SHP77 treated with DMSO at 0.1 percent for 48 hours (cell line): ENCODE data around the gene LONP2.
"Not testable (repeated sequence)": the region's sequence is repeated elsewhere in the genome, so short reads cannot be mapped to it uniquely, and the experiment has no call there.

Source experiments
- DNase-seq: peaks from one replicate; lab custom pipeline; 2025; lab: John Stamatoyannopoulos, UW

The LONP2 gene

GRCh38 chr16:48394355-48394703, 150.2 kb downstream of the LONP2 start:
- no peak for DNase-seq

- no peak for DNase-seq
Observed at GRCh38 chr16:48395375-48395774, 151.3 kb downstream of the LONP2 start.

- DNase-seq: not testable (repeated sequence)
Observed at GRCh38 chr16:48402547-48402946, 158.4 kb downstream of the LONP2 start.

GRCh38 chr16:48405153-48405552, 161.1 kb downstream of the LONP2 start:
- DNase-seq: no peak

- DNase-seq: no peak
Observed at GRCh38 chr16:48405907-48406306, 161.8 kb downstream of the LONP2 start.
